Activated CD4-positive, alpha-beta memory T cell treated with anti-CD3 and anti-CD28 coated beads, Interleukin-2, amount 10 ng/mL, durations not matched to agents 7 days and 5 days (primary cell): ENCODE results near the gene HMGXB4. TPM values are rescaled to one million over a fixed set of nuclear protein-coding genes. Genes with fewer than 3 reads are reported as not detected.

Experiments used
- CTCF ChIA-PET: fragments of 350-600 bp; sonication (Branson Sonifier 250); formaldehyde crosslinking; loops from one replicate; lab custom pipeline; 2021; ENCODE audit warnings: antibody characterized with exemption, inconsistent platforms; lab: Charles Lee
- POLR2A ChIA-PET: fragments of 350-600 bp; sonication (Branson Sonifier 250); formaldehyde crosslinking; loops from one replicate; lab custom pipeline; 2021; ENCODE audit warnings: antibody characterized with exemption; lab: Charles Lee
- DNase-seq: peaks from one replicate; pipeline ENCODE4 v3.0.0-alpha.2; 2020
- H3K27ac Mint-ChIP-seq: one replicate; pipeline ENCODE4 v1.8.0; 2021; ENCODE audit warnings: mild to moderate bottlenecking, mixed read lengths
- H3K27me3 Mint-ChIP-seq: one replicate; pipeline ENCODE4 v1.8.0; 2021; ENCODE audit warnings: mixed read lengths
- H3K36me3 Mint-ChIP-seq: one replicate; pipeline ENCODE4 v1.8.0; 2021; ENCODE audit warnings: low read depth, mixed read lengths
- H3K4me1 Mint-ChIP-seq: one replicate; pipeline ENCODE4 v1.8.0; 2021; ENCODE audit warnings: mixed read lengths
- H3K4me3 Mint-ChIP-seq: one replicate; pipeline ENCODE4 v1.8.0; 2021; ENCODE audit warnings: mild to moderate bottlenecking, mixed read lengths
- H3K9me3 Mint-ChIP-seq: one replicate; pipeline ENCODE4 v1.8.0; 2021; ENCODE audit warnings: mixed read lengths
- total RNA-seq, 2 experiments: library from RNA; stranded (reverse); gene quantifications; one replicate each; pipeline ENCODE4 v1.2.3, GENCODE V29; 2021

Gene HMGXB4
- total RNA-seq, 2 experiments from 2014 or later = 32.5 to 36.6 TPM

- Mint-ChIP-seq H3K27ac (no peak overlapping the region), H3K27me3 (no peaks in the 10 kb centered on the region), H3K4me1 (peaks cover 11% of the 10 kb centered on the region), H3K9me3 (no peaks in the 10 kb centered on the region), H3K4me3 (no peak overlapping the region), H3K36me3 (peaks cover 83% of the 10 kb centered on the region)
- ChIA-PET CTCF (interaction anchor here (1.0 kb wide), 1 partner anchor 8 kb away, joined by 3 read pairs; no protein-coding TSS in a partner anchor), POLR2A (interaction anchor here (3.9 kb wide), 1 partner anchor 9 kb away, joined by 16 read pairs; the partner anchor contains the start of gene HMGXB4)
- no peak for DNase-seq
Observed at GRCh38 chr22:35266277-35266676, 9.0 kb downstream of the HMGXB4 start.

- H3K9me3 Mint-ChIP-seq = no peaks in the 10 kb centered on the region
- H3K27ac Mint-ChIP-seq = no peak overlapping the region
- ChIA-PET POLR2A (interaction anchor here (1.6 to 1.8 kb wide), 2 partner anchors 11 to 30 kb away, joined by 4 to 9 read pairs; partner anchors contain the start of genes HMGXB4 and TOM1), CTCF (interaction anchor here (2.0 kb wide), 1 partner anchor 12 kb away, joined by 9 read pairs; the partner anchor contains the start of gene HMGXB4)
- no peak overlapping the region for H3K4me3 Mint-ChIP-seq
- H3K4me1 Mint-ChIP-seq = peaks cover 31% of the 10 kb centered on the region
- H3K36me3 Mint-ChIP-seq = peaks cover 76% of the 10 kb centered on the region
- H3K27me3 Mint-ChIP-seq = no peaks in the 10 kb centered on the region
- no peak for DNase-seq
Observed at GRCh38 chr22:35269630-35270029, 12.3 kb downstream of the HMGXB4 start.

GRCh38 chr22:35274154-35274871, 17.0 kb downstream of the HMGXB4 start:
- peaks cover 49% of the 10 kb centered on the region for H3K36me3 Mint-ChIP-seq
- POLR2A ChIA-PET = interaction anchor here (1.1 to 1.9 kb wide), 3 partner anchors 15 to 25 kb away, joined by 3 to 10 read pairs (median 4); partner anchors contain the start of gene TOM1
- no peaks in the 10 kb centered on the region for H3K9me3 Mint-ChIP-seq
- DNase-seq = no peak
- peak overlapping the region; percentile 3 for H3K27ac Mint-ChIP-seq
- H3K27me3 Mint-ChIP-seq = no peaks in the 10 kb centered on the region
- H3K4me1 Mint-ChIP-seq = peaks cover 26% of the 10 kb centered on the region
- no peak overlapping the region for H3K4me3 Mint-ChIP-seq
- CTCF ChIA-PET = interaction anchor here (1.3 kb wide), 1 partner anchor 8 kb away, joined by 3 read pairs; no protein-coding TSS in a partner anchor

GRCh38 chr22:35275580-35275979, 18.3 kb downstream of the HMGXB4 start:
- H3K4me1 Mint-ChIP-seq = peaks cover 28% of the 10 kb centered on the region
- POLR2A ChIA-PET = interaction anchor here (1.9 kb wide), 1 partner anchor 17 kb away, joined by 10 read pairs; no protein-coding TSS in a partner anchor
- no peak overlapping the region for H3K4me3 Mint-ChIP-seq
- CTCF ChIA-PET = no interaction called here
- no peaks in the 10 kb centered on the region for H3K9me3 Mint-ChIP-seq
- no peak overlapping the region for H3K27ac Mint-ChIP-seq
- H3K36me3 Mint-ChIP-seq = peaks cover 49% of the 10 kb centered on the region
- DNase-seq = no peak
- no peaks in the 10 kb centered on the region for H3K27me3 Mint-ChIP-seq

DNA sequence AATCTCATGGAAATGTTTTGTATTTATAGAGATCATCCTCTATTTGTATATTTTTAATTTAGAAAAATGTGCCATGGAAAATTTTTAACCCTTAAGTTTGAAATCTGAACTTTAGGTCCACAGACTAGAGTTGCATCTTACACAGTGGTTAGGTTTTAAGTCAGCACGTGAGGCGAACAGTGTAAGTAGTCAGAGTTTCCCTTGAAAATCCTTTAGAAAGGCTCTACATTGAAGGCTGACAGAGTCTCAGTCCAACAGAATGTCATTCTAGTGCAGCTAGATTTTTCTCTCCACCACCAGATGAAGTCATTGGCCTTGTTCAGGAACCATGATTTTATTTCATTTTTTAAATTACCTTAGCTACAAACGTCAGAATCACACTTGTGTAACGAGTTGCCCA, 18.7 kb downstream of the HMGXB4 start:
- no peaks in the 10 kb centered on the region for H3K27me3 Mint-ChIP-seq
- ChIA-PET POLR2A (no interaction called here), CTCF (interaction anchor here (1.2 kb wide), 1 partner anchor 126 kb away, joined by 4 read pairs; no protein-coding TSS in a partner anchor)
- no peak overlapping the region for H3K27ac Mint-ChIP-seq
- peaks cover 48% of the 10 kb centered on the region for H3K36me3 Mint-ChIP-seq
- H3K9me3 Mint-ChIP-seq = no peaks in the 10 kb centered on the region
- DNase-seq = no peak
- H3K4me1 Mint-ChIP-seq = peaks cover 29% of the 10 kb centered on the region
- H3K4me3 Mint-ChIP-seq = no peak overlapping the region

- Mint-ChIP-seq H3K9me3 (no peaks in the 10 kb centered on the region), H3K27ac (no peak overlapping the region), H3K27me3 (no peaks in the 10 kb centered on the region), H3K4me3 (no peak overlapping the region), H3K4me1 (peaks cover under 1% of the 10 kb centered on the region), H3K36me3 (peaks cover 58% of the 10 kb centered on the region)
- DNase-seq = no peak
- ChIA-PET POLR2A (no interaction called here), CTCF (no interaction called here)
Observed at GRCh38 chr22:35288116-35288515, 30.8 kb downstream of the HMGXB4 start.

GRCh38 chr22:35292786-35293185, 35.5 kb downstream of the HMGXB4 start:
- H3K27me3 Mint-ChIP-seq = no peaks in the 10 kb centered on the region
- no peak overlapping the region for H3K4me3 Mint-ChIP-seq
- ChIA-PET CTCF (no interaction called here), POLR2A (interaction anchor here (0.8 kb wide), 1 partner anchor 35 kb away, joined by 4 read pairs; no protein-coding TSS in a partner anchor)
- H3K4me1 Mint-ChIP-seq = no peaks in the 10 kb centered on the region
- DNase-seq = no peak
- no peak overlapping the region for H3K27ac Mint-ChIP-seq
- H3K9me3 Mint-ChIP-seq = no peaks in the 10 kb centered on the region
- H3K36me3 Mint-ChIP-seq = peaks cover 43% of the 10 kb centered on the region

DNA sequence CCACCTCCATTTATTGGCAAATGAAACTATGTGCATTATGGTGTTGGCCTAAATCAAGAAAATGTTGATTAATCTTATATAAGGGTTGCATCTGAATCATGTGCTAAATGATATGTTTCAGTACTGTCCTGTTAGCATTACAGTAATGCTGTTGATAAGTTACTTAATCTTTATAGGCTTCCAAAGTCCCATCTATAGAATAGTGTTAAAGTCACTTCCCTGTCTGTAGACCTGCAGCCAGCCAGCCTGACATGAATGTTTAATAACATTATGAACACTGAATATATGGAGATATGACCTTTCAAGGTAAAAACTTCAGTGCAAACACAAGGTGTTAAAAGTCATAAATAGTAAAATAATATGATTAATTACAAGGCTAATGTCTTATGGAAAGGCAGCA, 38.8 kb downstream of the HMGXB4 start:
- ChIA-PET POLR2A (no interaction called here), CTCF (interaction anchor here (0.7 kb wide), 1 partner anchor 33 kb away, joined by 3 read pairs; no protein-coding TSS in a partner anchor)
- Mint-ChIP-seq H3K9me3 (no peaks in the 10 kb centered on the region), H3K27ac (no peak overlapping the region), H3K36me3 (peaks cover 32% of the 10 kb centered on the region), H3K27me3 (no peaks in the 10 kb centered on the region), H3K4me1 (peaks cover 8% of the 10 kb centered on the region), H3K4me3 (no peak overlapping the region)
- no peak for DNase-seq

DNA sequence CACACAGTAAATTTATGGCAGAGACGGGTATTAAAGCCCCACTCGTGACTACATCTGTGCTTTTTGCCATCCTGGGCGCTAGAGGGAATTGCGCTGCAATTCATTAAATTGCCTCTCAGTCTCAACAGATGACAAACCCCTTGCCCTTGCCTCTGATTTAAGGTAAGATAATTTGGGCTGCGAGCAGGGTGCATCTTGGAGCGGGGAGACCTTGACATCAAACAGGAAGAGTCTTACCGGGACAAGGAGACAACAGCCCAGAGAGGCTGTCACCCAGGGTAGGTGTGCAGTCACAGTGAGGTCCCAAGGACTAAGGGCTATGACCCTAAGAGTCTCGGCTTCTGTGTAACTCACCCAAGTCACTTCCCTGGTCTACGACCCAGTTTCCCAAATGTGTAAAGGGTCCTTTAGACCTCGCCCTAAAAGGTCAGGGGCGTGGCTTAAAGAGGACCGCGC, 42.0 kb downstream of the HMGXB4 start:
- Mint-ChIP-seq H3K4me1 (peaks cover 21% of the 10 kb centered on the region), H3K4me3 (peak overlapping the region; percentile 92), H3K27ac (peak overlapping the region; percentile 93), H3K36me3 (peaks cover 5% of the 10 kb centered on the region), H3K27me3 (no peaks in the 10 kb centered on the region), H3K9me3 (no peaks in the 10 kb centered on the region)
- ChIA-PET POLR2A (interaction anchor here (0.9 to 1.9 kb wide), 21 partner anchors 8 to 349 kb away, joined by 3 to 24 read pairs (median 5); partner anchors contain the start of genes APOL6, HMGXB4 and MCM5), CTCF (interaction anchor here (0.6 to 1.4 kb wide), 8 partner anchors 13 to 767 kb away, joined by 3 to 15 read pairs (median 5); no protein-coding TSS in a partner anchor)
- no peak for DNase-seq

- Mint-ChIP-seq H3K27me3 (no peaks in the 10 kb centered on the region), H3K36me3 (peaks cover 3% of the 10 kb centered on the region), H3K4me3 (peak within 1 kb of the TSS; percentile 92), H3K9me3 (no peaks in the 10 kb centered on the region), H3K27ac (peak within 1 kb of the TSS; percentile 93), H3K4me1 (peaks cover 24% of the 10 kb centered on the region)
- POLR2A ChIA-PET = interaction anchor here (0.9 to 1.9 kb wide), 21 partner anchors 9 to 349 kb away, joined by 3 to 24 read pairs (median 5); partner anchors contain the start of genes APOL6, HMGXB4 and MCM5
- CTCF ChIA-PET = interaction anchor here (0.6 to 1.4 kb wide), 6 partner anchors 14 to 767 kb away, joined by 4 to 15 read pairs (median 6); no protein-coding TSS in a partner anchor
- DNase-seq = peak; percentile 95
Observed at GRCh38 chr22:35299673-35300499, 42.6 kb downstream of the HMGXB4 start, which contains the start of gene TOM1. Gene TOM1 (plus strand): TSS chr22:35299894. CDS start chr22:35299929, 35 bp downstream.

DNA sequence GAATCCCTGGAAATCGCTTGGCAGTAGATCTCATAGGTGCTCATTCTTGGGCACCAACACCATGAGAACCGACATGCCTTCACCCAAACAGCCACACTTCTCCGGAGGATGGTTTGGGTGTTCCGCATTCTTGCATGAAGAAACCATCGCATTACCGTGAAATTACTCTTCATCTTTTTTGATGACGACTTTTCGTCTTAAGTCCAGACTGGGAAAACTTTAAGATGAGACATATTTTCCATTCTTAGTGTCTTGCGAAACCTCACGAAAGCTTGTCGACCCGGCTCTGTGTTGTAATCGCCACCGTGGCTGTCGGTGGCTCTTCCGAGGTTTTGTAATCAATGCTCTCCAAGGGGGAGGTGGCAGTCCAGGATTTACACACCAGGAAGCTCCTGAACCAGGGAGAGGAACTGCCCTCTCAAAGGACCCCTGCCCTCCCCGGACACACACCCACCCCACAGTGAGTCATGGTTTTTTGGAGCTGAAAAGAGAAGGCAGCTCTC, 44.1 kb downstream of the HMGXB4 start:
- H3K4me3 Mint-ChIP-seq = peak overlapping the region; percentile 57
- H3K9me3 Mint-ChIP-seq = no peaks in the 10 kb centered on the region
- CTCF ChIA-PET = interaction anchor here (0.7 kb wide), 1 partner anchor 70 kb away, joined by 3 read pairs; no protein-coding TSS in a partner anchor
- H3K4me1 Mint-ChIP-seq = peaks cover 35% of the 10 kb centered on the region
- no peak overlapping the region for H3K27ac Mint-ChIP-seq
- no peaks in the 10 kb centered on the region for H3K27me3 Mint-ChIP-seq
- POLR2A ChIA-PET = interaction anchor here (1.9 kb wide), 1 partner anchor 43 kb away, joined by 6 read pairs; no protein-coding TSS in a partner anchor
- H3K36me3 Mint-ChIP-seq = peaks cover 3% of the 10 kb centered on the region
- no peak for DNase-seq
